AG04449 (cell line): ENCODE measurements around the gene ASXL1.

Experiments used
- CTCF ChIA-PET: fragments of 350-600 bp; formaldehyde crosslinking; extraction: SDS; loops from one replicate; lab custom pipeline; 2021; ENCODE audit warnings: antibody characterized with exemption; lab: Yijun Ruan, JAX
- POLR2A ChIA-PET: fragments of 400-600, 350-600 bp; formaldehyde crosslinking; extraction: SDS; loops from one replicate; lab custom pipeline; 2020; ENCODE audit warnings: antibody characterized with exemption, inconsistent platforms; lab: Yijun Ruan, JAX
- DNase-seq: peaks from one replicate; pipeline ENCODE4 v3.0.0-alpha.2; 2010; ENCODE audit warnings: low read depth, low spot score
- H3K4me3 ChIP-seq: 2 replicates; pipeline ENCODE4 v1.5.1; 2011; ENCODE audit warnings: low read depth, mild to moderate bottlenecking, control low read depth, low read length
- TF ChIP-seq, protein P1 (sequence below): IDR thresholded peaks from one replicate; pipeline ENCODE4 v1.5.1; 2011; ENCODE audit warnings: mild to moderate bottlenecking, moderate library complexity, low read length, control low read depth, inconsistent platforms; ENCODE audit not compliant: insufficient read depth; ENCODE audit errors: missing control alignments

Gene ASXL1

DNA sequence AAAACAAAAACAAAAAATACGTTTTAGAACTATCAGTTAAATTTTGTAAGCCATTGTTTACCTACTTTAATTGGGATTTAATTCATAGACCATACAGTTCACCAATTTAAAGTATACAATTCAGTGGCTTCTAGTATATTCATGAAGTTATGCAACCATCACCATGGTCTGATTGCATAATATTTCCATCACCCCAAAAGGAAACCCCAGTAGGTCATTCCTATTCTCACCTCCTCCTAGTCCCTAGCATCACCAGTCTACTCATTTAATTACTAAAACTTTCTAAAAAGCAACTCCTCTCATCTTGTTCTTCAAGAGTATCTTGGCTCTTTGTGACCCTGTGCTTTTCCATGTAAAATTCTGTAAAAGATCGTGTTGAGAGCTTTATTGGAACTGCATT, 60.2 kb downstream of the ASXL1 start:
- no peak for DNase-seq
- ChIA-PET CTCF (interaction anchor here (2.0 kb wide), 1 partner anchor 18 kb away, joined by 4 read pairs; no protein-coding TSS in a partner anchor), POLR2A (no interaction called here)
- H3K4me3 ChIP-seq = no peak overlapping the region
- TF ChIP-seq, protein P1, sequence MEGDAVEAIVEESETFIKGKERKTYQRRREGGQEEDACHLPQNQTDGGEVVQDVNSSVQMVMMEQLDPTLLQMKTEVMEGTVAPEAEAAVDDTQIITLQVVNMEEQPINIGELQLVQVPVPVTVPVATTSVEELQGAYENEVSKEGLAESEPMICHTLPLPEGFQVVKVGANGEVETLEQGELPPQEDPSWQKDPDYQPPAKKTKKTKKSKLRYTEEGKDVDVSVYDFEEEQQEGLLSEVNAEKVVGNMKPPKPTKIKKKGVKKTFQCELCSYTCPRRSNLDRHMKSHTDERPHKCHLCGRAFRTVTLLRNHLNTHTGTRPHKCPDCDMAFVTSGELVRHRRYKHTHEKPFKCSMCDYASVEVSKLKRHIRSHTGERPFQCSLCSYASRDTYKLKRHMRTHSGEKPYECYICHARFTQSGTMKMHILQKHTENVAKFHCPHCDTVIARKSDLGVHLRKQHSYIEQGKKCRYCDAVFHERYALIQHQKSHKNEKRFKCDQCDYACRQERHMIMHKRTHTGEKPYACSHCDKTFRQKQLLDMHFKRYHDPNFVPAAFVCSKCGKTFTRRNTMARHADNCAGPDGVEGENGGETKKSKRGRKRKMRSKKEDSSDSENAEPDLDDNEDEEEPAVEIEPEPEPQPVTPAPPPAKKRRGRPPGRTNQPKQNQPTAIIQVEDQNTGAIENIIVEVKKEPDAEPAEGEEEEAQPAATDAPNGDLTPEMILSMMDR = no peak

DNA sequence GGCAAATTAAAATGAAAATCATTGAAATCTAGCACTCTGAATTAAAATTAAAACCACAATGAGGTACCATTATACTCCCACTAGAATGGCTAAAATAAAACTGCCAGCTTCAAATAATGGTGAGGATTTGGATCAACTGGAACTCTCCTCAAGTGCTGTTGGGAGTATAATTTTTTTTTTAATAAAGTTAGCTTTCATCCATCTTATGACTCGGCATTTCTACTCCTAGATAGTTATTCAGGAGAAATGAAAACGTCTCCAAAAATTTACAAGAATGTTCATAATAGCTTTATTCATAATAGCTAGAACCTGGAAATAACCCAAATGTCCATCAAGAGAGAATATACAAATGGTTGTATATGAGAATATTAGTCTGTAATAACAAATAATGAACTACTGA, 63.2 kb downstream of the ASXL1 start:
- POLR2A ChIA-PET = no interaction called here
- DNase-seq = no peak
- H3K4me3 ChIP-seq = no peak overlapping the region
- TF ChIP-seq, protein P1 = no peak
- CTCF ChIA-PET = interaction anchor here (0.6 kb wide), 1 partner anchor 466 kb away, joined by 3 read pairs; no protein-coding TSS in a partner anchor

DNA sequence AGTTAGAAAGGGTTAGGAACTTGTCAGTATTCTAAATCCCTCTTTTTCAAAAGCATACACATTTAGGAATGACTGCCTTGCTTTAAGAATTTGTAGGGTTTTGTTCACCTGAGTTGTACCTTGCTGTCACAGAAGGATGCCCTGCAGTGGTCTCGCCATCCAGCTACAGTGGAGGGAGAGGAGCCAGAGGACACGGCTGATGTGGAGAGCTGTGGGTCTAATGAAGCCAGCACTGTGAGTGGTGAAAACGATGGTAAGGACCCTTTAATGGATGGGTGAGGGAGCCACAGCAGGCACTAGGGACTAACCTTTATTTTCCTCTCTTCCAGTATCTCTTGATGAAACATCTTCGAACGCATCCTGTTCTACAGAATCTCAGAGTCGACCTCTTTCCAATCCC, 69.9 kb downstream of the ASXL1 start:
- H3K4me3 ChIP-seq = no peak overlapping the region
- CTCF ChIA-PET = interaction anchor here (1.0 to 1.3 kb wide), 3 partner anchors 21 to 57 kb away, joined by 3 to 4 read pairs (median 3); no protein-coding TSS in a partner anchor
- TF ChIP-seq, protein P1 = no peak
- POLR2A ChIA-PET = no interaction called here
- DNase-seq = no peak

DNA sequence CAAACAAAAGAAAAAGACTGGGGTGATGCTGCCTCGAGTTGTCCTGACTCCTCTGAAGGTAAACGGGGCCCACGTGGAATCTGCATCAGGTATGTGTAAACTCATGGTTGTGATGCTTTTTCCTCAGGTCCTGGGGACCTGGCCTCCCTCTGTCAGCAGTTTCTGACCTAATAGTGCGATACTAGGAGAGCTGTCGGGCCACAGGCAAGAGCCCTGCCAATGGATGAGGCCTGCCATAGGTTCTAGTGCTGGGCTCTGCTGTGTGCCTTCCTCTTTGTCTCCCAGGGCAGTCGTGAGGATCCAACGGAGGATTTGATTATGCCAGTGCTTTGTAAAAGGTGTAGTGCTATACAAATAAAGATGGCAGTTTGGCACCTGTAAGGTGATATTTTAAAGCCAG, 71.2 kb downstream of the ASXL1 start:
- ChIA-PET CTCF (no interaction called here), POLR2A (no interaction called here)
- no peak overlapping the region for H3K4me3 ChIP-seq
- no peak for DNase-seq
- TF ChIP-seq, protein P1 = no peak

DNA sequence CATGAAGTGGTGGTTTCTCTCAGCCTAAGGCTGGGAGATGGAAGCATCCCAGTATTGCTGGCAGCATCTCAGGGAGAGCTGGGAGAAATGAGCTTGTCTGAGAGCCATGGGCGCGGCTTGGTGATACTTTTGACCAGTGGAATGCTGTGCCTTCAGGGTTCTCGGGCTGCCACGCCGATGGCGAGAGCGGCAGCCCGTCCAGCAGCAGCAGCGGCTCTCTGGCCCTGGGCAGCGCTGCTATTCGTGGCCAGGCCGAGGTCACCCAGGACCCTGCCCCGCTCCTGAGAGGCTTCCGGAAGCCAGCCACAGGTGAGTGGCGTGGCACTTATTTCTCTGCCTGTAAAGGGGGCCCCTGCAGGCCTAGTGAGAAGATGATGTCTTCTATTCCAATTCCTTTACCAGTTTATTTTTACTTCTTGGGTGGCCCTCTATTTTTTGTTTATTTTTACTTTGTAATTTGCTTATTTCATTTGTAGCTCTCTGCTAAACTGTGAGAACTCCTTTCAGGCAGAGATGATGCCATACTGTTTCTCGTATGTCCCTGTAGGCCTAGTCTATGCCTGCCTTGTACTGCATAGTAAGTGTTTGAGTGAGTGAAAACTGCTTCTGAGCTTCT, 71.7 kb downstream of the ASXL1 start:
- no peak overlapping the region for H3K4me3 ChIP-seq
- ChIA-PET CTCF (no interaction called here), POLR2A (no interaction called here)
- DNase-seq = no peak
- TF ChIP-seq, protein P1 = no peak

DNA sequence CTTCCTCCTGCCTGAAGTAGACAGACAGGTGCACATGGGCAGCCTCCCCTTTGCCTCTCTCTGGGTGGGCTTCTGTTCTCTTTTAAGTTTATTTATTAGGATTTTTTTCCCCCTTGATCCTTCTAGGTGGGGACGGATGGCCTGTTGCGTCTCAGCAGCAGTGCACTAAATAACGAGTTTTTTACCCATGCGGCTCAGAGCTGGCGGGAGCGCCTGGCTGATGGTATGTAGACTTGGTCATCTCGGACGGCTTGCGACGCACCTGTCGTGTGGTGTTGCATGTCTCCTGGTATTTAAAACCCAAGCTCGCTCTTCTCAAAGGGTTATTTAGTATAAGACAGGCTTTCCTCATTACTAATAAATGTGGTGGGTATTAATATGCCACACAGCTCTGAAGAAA, 73.3 kb downstream of the ASXL1 start:
- TF ChIP-seq, protein P1 = no peak
- no peak for DNase-seq
- no peak overlapping the region for H3K4me3 ChIP-seq
- ChIA-PET CTCF (interaction anchor here (0.6 to 1.4 kb wide), 3 partner anchors 8 to 145 kb away, joined by 4 read pairs; no protein-coding TSS in a partner anchor), POLR2A (no interaction called here)
